Right atrium auricular region (tissue), 2 donors: ENCODE data around the gene MAOB. TPM values are rescaled to one million over a fixed set of nuclear protein-coding genes. Genes with fewer than 3 reads are reported as not detected.

Source experiments
- DNase-seq: peaks from one replicate; pipeline ENCODE4 v3.0.0-alpha.2; 2019; ENCODE audit warnings: low spot score
- H3K27ac ChIP-seq, 2 donors: fragments of 200-600 bp; sonication (generic); 1 replicate in 1 of 2; 2 replicates in 1 of 2; pipeline ENCODE4 v1.5.1; 2016 to 2019
- H3K27me3 ChIP-seq, 2 donors: fragments of 200-600 bp; sonication (generic); one replicate each; pipeline versions ENCODE4 v1.5.1 to v1.6.0; 2017 to 2019
- H3K36me3 ChIP-seq: fragments of 200-600 bp; sonication (generic); one replicate; pipeline ENCODE4 v1.5.1; 2016
- H3K4me1 ChIP-seq, 2 donors: fragments of 200-600 bp; sonication (generic); one replicate each; pipeline versions ENCODE4 v1.5.1 to v1.6.0; 2017 to 2019
- H3K4me3 ChIP-seq, 2 donors: fragments of 200-600 bp; sonication (generic); 1 replicate in 1 of 2; 2 replicates in 1 of 2; pipeline ENCODE4 v1.5.1; 2017 to 2019; ENCODE audit warnings: mild to moderate bottlenecking in 1 of 2, moderate library complexity in 1 of 2
- H3K9me3 ChIP-seq, 2 donors: fragments of 200-600 bp; sonication (generic); one replicate each; pipeline ENCODE4 v1.5.1; 2019
- CTCF ChIP-seq, 2 donors: fragments of 200-600 bp; sonication (generic); IDR thresholded peaks; one replicate each; pipeline ENCODE4 v1.5.1; 2019; ENCODE audit warnings: antibody characterized with exemption in 2 of 2
- total RNA-seq, 2 donors: library from RNA; depleted of rRNA; stranded (reverse); fragments of >200 nt; gene quantifications; one replicate each; pipeline ENCODE4 v1.1.0, GENCODE V29; 2016

The MAOB gene
- total RNA-seq, 2 donors from 2014 or later, result 21.0 to 64.3 TPM

DNA sequence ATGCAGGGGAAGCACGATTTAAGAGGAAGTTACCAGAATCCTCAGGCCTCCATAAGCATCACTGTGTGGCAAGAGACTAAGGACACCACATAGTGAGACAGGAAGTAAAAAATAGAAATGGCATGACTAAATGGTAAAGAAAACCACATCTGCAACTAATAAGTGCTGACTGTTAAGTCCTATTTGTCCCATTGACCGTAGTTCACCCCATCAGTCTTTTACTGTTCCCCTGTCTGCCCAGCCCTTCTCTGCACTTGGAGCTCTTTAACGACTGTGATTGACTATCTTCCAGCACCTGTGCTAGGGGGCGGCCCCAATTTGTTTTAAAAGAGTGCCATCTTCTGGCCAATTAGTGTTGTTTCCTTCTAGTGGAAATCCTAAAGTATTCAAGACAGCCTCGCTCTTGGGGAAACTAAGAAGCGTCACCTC, 132.0 kb downstream of the MAOB start:
- Histone ChIP-seq H3K27ac (no peak overlapping the region), H3K27me3 (no peaks in the 10 kb centered on the region), H3K9me3 (peaks cover 0 to 6% of the 10 kb centered on the region in 2 donors), H3K36me3 (no peaks in the 10 kb centered on the region), H3K4me3 (no peak overlapping the region), H3K4me1 (no peaks in the 10 kb centered on the region)
- peak; percentile 69 for DNase-seq
- peak in 1 of 2 donors; percentile 62 for TF ChIP-seq CTCF (IDR thresholded peaks at IDR 0.05)

- Histone ChIP-seq H3K27ac (no peak overlapping the region), H3K4me1 (peaks cover 0 to 2% of the 10 kb centered on the region in 2 donors), H3K9me3 (peaks cover 0 to 6% of the 10 kb centered on the region in 2 donors), H3K27me3 (no peaks in the 10 kb centered on the region), H3K36me3 (peaks cover 16% of the 10 kb centered on the region), H3K4me3 (no peak overlapping the region)
- TF ChIP-seq CTCF (IDR thresholded peaks at IDR 0.05), result no peak
- DNase-seq, result no peak
These were observed 134.8 kb downstream of the MAOB start for GRCh38 chrX:43747476-43747875.

DNA sequence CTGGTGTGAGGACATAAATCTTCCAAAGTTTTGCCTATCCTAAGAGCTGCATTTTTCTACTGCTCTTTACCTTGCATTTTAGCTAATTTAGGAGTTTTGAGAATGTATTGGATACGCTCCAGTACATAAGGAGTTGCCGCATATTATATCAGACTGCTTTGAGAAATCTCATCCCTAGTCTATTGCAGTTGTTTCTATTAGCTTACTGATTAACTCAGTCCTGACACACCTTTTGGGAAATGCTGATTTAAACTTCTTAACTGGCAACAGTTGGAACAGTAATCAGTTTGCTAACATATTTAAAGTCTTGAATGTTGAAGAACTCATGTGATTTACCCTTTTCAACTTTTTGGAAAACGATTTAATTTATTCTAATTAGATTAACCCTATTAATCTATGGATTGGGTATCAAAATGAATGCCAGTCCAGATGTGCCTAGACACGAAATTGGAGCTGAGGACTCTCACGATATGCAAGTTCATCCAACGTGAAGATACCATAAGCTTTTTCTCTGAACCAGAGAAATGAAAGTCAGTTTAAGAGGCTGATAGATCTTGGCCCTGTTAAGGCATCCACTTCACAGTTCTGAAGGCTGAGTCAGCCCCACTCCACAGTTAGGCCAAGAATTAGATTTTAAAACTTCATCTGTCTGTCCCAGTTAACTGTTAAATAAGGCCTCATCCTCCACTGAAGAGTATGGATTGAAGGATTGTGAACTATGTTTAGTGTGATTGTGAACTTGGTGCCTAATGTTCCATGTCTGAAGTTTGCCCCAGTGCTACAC, 136.1 kb downstream of the MAOB start:
- DNase-seq, result no peak
- Histone ChIP-seq H3K4me1 (peaks cover 0 to 14% of the 10 kb centered on the region in 2 donors), H3K4me3 (no peak overlapping the region), H3K36me3 (peaks cover 16% of the 10 kb centered on the region), H3K27me3 (no peaks in the 10 kb centered on the region), H3K9me3 (no peaks in the 10 kb centered on the region), H3K27ac (no peak overlapping the region)
- no peak for TF ChIP-seq CTCF (IDR thresholded peaks at IDR 0.05)

- H3K9me3 ChIP-seq, result no peaks in the 10 kb centered on the region
- H3K27me3 ChIP-seq, result no peaks in the 10 kb centered on the region
- no peak overlapping the region for H3K4me3 ChIP-seq
- DNase-seq, result no peak
- peaks cover 0 to 15% of the 10 kb centered on the region in 2 donors for H3K4me1 ChIP-seq
- no peak for TF ChIP-seq CTCF (IDR thresholded peaks at IDR 0.05)
- H3K27ac ChIP-seq, result no peak overlapping the region
- peaks cover 16% of the 10 kb centered on the region for H3K36me3 ChIP-seq
These were observed 138.0 kb downstream of the MAOB start for GRCh38 chrX:43744284-43744683.

DNA sequence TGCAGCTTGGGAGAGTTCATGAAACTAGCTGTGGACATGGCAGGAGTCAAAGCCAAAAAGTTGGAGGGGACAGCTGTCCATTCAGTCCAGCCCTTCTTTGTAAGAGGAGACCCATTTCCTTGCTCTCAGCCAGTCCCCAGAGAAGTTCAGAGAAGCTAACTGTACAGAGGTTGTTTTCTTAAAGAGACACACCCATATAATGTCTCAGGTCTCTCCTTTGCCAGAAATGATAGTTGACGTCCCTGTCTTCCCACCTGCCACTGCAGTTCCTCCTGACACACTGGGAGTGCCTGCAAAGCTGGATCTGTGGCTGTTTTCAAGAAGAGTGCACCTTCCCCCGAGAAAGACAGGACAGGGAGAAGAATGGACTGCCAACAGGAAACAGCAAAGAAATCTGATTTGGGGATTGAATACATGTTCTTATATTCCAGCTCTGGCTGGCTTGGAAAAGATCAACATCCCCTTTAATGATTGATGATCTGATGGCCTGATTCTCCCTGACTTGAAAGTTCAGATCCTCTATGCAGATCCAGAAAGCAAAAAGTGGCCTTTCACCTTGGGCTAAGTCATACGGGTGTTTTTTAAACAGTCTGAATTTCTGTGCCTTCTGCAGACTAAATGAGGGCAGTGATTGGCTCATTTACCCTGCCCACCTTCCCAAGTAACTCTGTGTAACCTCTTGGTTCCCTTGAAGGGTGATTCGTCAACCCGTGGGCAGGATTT, 139.0 kb downstream of the MAOB start:
- no peaks in the 10 kb centered on the region for H3K27me3 ChIP-seq
- peaks cover 16% of the 10 kb centered on the region for H3K36me3 ChIP-seq
- no peak for TF ChIP-seq CTCF (IDR thresholded peaks at IDR 0.05)
- peak overlapping the region; percentile 25 to 66 for H3K27ac ChIP-seq
- H3K4me3 ChIP-seq, result no peak overlapping the region
- peaks cover 0 to 15% of the 10 kb centered on the region in 2 donors for H3K4me1 ChIP-seq
- DNase-seq, result no peak
- no peaks in the 10 kb centered on the region for H3K9me3 ChIP-seq
